Right ventricle myocardium superior (tissue), 1 donor: ENCODE results near the gene B4GALNT3. TPM values are rescaled to one million over a fixed set of nuclear protein-coding genes. Genes with fewer than 3 reads are reported as not detected.
"Not testable (repeated sequence)": the region's sequence is repeated elsewhere in the genome, so short reads cannot be mapped to it uniquely, and the experiment has no call there.

Source experiments
- ATAC-seq: fragments of 200-7000 bp; cut with Tn5 transposase; one replicate; pipeline ENCODE4 v1.9.1; 2020; ENCODE audit warnings: mild to moderate bottlenecking; ENCODE audit not compliant: poor library complexity
- DNase-seq: peaks from one replicate; pipeline ENCODE4 v3.0.0-alpha.2; 2020
- intact Hi-C: fragments of 100-400 bp; cut with DNase I; formaldehyde crosslinking; loops from one replicate; pipeline ENCODE4 v1.11.2; 2022
- total RNA-seq: library from RNA; stranded (reverse); fragmentation: NEBNext Ultra II Directional; extraction: Animal tissue kit (Norgen Biotek cat#: 25700); gene quantifications from one replicate; pipeline ENCODE4 v1.2.1, GENCODE V29; 2021
- donor health status: DM: no; HTN: yes; CAD: no; lungs with severe emphysema.

B4GALNT3 gene
- total RNA-seq, 1 donor from 2014 or later = 32.1 TPM

DNA sequence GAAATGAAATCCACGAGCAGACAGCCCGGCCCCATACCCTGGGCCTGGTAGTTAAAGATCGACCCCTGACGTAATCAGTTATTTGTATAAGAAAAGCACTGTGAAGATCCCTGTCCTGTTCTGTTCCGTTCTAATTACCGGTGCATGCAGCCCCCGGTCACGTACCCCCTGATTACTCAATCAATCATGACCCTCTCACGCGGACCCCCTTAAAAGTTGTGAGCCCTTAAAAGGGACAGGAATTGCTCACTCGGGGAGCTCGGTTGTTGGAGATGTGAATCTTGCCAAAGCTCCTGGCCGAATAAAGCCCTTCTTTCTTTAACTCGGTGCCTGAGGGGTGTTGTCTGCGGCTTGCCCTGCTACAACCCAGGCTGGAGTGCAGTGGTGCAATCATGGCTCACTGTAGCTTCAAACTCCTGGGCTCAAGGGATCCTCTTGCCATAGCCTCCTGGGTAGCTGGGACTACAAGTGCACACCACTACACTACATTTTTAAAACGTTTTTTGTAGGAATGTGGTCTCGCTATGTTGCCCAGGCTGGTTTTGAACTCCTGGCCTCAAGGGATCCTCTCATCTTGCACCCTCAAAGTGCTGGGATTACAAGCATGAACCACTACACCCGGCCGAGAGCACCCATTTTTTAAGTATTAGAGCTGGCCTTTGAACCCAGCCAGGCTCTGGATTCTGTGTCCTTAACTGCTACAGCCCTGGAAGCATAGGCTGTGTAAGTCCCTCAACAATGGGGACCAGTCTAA, 118.4 kb downstream of the B4GALNT3 start:
- DNase-seq, ATAC-seq: not testable (repeated sequence)
- intact Hi-C loops = loop anchor here (5.0 to 10.0 kb wide), 2 partner anchors 69 to 137 kb away; no protein-coding TSS in a partner anchor

DNA sequence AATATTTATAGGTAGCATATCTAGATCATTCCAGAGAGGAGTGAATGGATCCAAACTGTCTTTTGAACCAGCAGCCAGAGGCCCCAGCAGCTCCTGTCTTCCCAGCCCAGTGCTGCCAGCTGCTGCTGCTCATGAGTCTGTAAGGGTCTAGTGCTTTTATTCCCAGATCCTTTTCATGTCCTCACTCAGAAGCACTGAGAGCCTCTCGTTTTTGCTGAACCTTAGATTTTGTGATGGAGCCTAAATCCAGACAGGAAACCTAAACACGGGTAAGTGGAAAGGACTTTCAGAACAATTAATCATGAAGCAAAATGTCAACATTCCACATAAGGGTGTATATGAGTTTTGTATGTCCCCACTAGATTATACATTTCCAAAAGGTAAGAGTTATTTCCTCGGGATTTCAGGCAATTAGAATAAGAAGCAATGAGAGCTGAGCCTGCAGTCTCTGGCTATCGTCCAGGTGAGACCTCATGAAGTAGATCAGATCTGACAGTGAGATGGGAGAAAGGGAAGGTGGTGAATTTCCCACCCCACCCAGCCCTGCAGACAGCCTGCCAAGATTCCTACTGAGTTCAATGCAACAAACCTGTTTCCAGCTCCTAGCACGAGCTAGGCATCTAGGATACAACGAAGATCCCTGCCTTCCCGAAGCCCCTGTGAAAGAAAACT, 119.1 kb downstream of the B4GALNT3 start:
- DNase-seq (no peak), ATAC-seq (no peak)
- intact Hi-C loops = loop anchor here (5.0 to 10.0 kb wide), 2 partner anchors 68 to 136 kb away; no protein-coding TSS in a partner anchor

DNA sequence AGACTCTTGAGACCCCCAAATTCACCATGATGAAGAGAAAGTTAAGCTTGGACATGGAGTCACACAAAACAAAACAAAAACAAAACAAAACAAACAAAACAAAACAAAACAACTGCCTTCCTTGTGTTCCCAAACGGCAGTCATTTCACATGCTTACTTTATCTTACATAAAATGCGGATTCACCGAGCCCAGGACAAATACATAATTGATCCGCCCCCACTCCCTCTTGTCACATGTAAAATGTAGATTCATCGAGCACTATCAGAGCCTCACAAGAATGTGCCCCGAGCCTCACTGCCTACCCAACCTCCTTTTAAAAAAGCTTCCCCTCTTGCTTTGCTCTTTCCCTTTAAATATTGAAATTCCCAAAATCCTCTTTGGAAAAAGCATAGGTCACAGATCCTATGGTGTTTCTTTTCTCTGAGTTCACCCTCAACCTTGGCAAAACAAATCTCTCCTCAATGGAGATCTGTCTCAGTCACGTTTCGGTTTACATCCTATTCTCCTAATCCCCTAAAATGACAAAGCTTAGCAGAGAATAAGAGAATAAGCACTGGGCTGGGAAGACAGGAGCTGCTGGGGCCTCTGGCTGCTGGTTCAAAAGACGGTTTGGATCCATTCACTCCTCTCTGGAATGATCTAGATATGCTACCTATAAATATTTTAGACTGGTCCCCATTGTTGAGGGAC, 119.8 kb downstream of the B4GALNT3 start:
- DNase-seq (no peak), ATAC-seq (no peak)
- intact Hi-C loops = loop anchor here (5.0 to 10.0 kb wide), 2 partner anchors 68 to 135 kb away; no protein-coding TSS in a partner anchor

DNA sequence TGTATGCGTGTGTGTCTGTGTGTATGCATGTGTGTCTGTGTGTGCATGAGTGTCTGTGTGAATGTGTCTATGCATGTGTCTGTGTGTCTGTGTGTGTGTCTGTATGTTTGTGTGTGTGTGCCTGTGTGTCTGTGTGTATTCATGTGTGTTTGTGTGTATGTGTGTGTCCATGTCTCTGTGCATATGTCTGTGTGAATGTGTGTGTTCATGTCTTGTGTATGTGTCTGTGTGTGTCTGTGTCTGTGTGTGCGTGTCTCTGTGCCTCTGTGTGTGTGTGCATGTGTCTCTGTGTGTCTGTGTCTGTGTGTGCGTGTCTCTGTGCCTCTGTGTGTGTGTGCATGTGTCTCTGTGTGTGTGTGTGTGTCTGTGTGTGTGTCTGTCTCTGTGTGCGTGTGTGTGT, 121.1 kb downstream of the B4GALNT3 start:
- intact Hi-C loops = no loop called here
- ATAC-seq = no peak
- no peak for DNase-seq

DNA sequence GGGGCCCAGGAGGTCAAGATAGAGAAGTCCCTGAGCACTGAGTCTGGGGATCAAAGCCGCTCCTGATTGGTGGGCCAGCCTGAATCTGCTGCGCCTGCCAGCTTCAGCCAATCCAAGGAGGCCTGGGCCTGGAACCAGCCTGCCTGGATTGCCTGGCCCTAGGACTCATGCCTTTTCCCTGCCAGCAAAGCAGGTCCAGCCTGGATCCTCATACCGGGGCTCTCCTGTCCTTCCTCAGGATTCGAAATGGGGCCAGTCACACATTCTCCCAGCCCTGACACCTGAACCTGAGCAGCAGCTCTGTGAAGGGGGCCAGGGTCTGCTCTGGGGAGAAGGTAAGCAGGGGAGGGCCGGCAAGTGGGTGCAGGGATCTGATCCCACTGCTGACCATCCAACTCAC, 121.6 kb downstream of the B4GALNT3 start:
- intact Hi-C loops = no loop called here
- peak; percentile 48 for ATAC-seq
- DNase-seq = peak; percentile 63

DNA sequence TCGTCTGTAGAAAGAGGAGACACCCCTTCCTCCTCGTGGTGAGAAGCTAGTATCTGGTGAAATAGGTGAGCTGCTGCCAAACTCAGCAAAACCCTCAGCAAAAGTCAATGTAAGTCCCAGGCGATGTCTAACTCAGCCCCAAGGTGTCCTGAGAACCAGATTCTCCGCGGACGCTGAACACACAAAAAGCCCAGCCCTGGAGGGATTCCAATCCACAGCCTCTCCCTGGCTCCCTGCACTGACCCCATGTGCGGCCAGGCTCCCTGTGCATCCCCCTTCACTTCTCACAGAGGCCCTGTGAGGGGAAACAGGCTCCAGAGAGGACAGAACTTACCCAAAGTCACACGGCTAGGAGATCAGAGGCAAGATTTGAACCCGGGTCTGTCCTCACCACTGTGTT, 122.0 kb downstream of the B4GALNT3 start:
- ATAC-seq = no peak
- intact Hi-C loops = no loop called here
- DNase-seq = no peak

DNA sequence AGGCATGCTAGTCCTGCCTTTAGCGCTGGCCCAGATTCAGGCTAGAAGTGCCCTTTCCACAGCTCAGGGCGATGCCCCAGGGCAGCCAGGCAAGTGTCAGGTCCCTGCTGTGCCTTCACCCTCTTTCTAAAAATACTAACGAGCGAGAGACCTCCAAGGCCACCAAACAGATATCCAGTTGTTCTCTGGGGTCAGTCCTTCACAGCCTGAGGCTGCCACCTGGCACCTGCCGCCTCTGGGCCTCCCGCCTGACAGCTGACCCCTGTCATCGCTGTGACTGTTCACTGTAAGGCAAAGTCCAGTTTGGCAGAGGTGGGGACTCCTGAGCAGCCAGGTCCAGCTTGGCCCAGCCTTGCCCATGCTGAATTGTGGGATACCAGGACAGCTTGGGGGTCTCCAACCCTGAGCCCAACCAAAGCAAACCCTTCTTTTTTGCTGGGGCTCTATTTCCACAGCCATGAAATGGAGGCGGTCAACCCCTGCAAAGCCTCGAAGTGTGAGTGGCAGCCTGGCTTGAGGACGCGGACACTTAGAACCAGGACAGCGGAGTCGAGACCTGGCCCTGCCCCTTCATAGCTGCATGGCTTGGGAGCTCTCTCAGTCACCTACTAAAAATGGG, 123.6 kb downstream of the B4GALNT3 start:
- ATAC-seq (peak; percentile 92), DNase-seq (peak; percentile 83)
- intact Hi-C loops = no loop called here

DNA sequence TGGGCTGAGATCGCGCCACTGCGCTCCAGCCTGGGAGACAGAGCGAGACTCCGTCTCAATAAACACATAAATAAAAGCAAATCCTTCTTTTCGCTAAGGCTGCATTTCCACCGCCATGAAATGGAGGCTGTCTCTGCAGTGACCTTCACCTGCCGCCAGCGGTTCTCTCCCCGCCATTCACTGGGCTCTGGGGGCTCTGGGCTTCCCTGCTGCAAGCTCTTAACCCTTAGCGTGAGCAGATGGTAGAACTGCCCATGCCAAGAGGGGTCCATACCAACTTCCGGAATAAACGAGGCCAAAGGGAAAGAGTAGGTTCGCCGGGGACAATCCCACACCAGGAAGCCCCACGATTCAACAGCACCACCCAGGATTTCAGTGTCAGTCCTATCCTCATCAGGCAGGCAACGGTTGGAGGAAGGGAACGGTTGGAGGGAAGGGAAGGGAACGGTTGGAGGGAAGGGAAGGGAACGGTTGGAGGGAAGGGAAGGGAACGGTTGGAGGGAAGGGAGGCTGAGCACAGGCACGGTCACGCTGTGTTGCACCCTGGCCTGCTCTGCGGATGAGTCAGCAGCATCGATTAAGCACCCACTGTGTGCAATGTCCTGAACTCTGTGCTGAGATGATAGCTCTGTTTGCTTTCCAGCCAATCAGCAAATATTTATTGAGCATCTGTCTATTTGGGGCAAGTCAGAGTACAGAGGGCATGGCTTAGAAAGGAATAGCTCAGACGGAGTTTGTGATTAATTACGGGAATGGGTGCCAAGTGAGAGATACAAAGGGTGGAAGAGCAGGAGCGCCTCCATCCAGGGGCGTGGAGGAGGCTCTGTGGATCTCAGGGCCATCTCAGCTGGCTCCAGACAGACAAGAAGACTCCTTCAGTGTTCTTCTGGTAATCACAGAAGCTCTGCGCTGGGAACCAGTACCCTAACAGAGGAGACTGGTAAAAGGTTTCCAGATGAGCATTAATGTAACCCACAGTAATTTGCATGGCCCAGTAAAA, 125.6 kb downstream of the B4GALNT3 start:
- peak; percentile 7 for DNase-seq
- ATAC-seq = no peak
- intact Hi-C loops = no loop called here

DNA sequence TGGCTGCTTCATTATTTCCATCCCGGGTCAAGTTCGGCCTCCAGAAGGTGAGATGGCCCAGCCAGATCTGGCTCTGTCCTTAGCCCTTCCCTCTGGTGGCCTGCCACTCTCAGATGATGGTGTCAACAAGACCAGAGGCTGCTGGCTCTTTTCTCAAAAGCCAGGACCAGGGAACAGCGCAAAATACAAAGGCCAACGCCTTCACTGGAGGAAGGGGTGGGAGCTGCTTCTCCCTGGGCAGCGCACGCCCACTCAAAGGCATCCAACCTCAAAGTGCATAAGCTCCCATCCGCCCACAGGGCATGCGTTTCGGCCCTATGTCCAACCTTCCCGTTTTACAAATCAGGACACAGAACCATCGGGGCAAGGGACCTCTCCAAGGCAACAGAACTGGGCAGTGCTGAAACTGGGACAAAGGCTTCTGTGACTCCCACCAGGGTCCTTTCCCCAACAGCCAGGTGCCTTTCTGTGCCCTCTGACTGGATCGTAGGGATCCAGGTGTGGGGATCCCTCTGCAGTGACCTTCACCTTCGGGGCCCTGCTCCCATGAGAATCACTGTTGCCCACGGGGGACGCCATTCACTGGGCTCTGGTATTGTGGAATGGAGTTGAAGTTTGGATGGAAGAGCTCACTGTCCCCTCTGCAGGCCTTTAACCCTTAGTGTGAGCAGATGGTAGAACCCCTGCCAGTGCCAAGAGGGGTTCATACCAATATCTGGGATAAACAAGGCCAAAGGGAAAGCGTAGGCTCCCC, 126.8 kb downstream of the B4GALNT3 start:
- intact Hi-C loops = no loop called here
- no peak for ATAC-seq
- DNase-seq = peak; percentile 14

DNA sequence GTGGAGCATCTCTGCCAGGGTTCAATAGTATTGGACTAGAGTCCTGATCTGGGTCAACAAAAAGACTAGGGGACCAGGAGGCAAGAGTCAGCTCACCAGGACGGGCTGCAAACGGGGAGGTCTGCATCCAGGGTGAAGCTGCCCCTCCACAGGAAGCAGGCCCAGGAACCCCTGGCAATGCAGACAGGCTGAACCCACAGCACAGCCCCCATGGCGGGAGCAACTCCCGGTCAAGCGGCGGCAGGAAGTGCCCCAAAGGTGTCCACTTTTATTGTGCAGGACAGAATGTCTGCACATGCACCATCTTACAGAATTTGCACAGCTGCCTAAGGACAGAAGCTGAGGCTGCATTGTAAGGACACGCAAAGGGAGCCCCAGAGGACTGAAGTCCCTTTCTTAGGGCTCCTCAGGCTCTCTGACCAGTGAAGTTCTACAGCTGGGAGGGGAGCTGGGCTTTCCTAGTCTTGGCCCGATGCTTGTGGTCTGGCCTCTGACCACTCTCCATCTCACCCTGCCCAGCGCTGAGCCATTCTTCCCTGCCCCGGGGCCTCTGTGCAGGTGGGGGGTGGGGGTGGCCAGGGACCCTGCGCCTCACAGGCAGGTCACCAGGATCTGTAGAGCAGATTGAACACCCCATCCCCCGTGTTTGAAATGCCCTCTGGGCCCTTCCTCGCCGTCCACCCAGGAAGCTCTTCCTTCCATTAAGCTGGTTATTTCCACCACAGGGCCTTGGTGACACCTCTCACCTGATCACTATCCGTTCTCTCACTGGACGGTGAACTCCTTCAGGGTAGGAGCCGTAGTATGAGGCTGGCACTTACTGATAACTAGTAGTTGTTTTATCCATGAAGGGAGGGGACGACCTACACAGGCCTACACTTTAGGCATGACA, 127.6 kb downstream of the B4GALNT3 start:
- intact Hi-C loops = no loop called here
- DNase-seq (peak; percentile 21), ATAC-seq (no peak)

DNA sequence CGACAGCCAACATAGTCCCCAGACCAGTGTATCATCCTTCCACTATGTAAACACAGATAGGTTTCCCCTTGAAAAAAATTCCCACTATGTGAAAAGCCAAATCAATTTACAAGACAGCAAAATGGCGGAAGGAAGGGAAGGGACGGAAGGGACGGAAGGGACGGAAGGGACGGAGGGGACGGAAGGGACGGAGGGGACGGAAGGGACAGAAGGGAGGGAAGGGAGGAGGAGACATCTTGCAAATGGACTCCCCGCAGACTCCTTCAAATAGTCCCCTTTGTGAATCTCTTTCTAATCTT, 128.2 kb downstream of the B4GALNT3 start:
- intact Hi-C loops = no loop called here
- DNase-seq (no peak), ATAC-seq (no peak)

DNA sequence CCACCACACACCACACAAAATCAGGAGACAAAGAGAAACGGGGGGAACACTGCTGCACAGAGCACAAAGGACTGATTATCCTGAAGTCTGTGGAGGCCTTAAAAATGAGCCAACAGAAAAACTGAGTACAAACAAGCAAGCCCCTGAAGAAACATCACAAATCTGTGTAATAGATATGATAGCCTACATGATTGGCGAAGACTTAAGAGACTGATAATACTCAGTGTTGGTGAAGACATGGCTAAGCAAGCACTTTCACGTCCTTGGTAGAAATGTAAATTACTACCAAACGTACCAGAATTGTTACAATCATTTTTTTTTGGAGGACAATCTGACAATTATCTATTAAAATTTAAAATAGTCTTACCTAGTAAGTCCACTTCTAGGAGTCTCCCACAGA, 128.9 kb downstream of the B4GALNT3 start:
- ATAC-seq = no peak

DNA sequence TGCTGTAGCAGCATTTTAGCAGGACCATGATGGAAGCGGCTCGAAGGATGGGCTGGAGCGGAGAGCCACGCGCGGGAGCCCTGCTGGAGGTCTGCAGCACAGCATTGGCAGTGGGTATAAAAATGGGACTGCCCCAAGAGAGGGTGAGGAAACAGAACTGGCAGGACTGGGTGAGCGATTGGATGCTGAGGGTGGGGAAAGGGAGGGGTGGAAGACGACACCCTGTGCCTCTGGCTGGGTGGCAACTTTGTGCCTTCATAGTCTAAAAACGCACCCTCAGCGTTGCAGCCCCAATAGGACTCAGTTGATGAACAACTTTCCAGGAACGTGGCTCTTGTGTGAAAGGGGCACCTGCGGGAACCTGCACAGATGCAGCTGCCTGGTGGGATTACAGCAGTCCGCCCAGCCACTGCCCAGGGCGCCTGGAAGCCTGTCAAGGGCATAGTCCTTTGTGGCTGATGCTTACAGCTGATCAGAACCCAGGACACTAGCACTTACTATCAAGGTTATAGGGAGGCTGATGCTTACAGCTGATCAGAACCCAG, 130.5 kb downstream of the B4GALNT3 start:
- DNase-seq (peak; percentile 47), ATAC-seq (peak; percentile 23)
- intact Hi-C loops = loop anchor here (5.0 kb wide), 2 partner anchors 127 to 162 kb away; partner anchors contain the start of gene WNK1

More for the DNA sequence above, 128.9 kb downstream of the B4GALNT3 start:
- intact Hi-C loops = no loop called here
- no peak for DNase-seq

DNA sequence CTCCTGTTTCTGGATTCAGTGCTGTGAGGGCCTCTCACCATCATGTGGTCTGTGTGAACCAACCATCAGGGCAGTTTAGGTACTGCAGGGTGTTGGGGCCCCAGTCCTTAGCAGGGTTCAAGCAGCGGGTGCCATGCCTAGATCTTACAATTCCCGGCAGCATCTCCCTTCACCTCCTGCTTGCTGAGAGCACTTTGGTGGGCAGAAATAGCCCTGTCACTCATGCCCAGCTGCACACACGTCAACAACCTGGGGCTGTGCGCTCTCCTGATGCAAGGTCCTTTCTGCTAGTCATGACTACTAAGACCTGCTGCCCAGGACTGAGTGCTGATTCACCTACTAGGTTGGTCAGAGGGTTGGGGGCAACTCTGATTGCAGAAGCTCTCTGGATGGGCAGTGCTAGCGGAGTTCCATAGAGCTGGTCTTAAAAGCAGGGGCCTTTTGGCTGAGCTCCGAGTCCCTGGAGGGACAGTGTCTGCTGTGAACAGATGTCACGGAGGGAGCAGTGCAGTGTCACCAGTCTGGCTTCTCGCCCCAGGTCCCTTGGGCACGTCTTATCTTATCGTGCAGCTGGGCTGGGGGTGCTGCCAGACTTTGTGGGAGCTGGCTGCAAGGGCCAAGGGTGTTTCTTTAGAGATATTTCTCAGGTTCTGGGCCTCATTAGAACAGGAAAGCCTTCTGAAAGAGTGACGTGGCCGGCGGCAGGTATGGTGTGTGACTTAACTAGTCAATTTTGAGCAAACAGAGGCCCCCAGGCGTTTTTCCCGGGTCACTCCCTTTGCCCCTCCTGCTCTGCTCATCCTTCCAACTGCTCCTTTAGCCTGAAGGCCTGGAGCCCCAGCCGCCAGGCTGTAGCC, 131.7 kb downstream of the B4GALNT3 start:
- DNase-seq (peak; percentile 93), ATAC-seq (peak; percentile 92)
- intact Hi-C loops = loop anchor here (5.0 kb wide), 2 partner anchors 126 to 161 kb away; partner anchors contain the start of gene WNK1

DNA sequence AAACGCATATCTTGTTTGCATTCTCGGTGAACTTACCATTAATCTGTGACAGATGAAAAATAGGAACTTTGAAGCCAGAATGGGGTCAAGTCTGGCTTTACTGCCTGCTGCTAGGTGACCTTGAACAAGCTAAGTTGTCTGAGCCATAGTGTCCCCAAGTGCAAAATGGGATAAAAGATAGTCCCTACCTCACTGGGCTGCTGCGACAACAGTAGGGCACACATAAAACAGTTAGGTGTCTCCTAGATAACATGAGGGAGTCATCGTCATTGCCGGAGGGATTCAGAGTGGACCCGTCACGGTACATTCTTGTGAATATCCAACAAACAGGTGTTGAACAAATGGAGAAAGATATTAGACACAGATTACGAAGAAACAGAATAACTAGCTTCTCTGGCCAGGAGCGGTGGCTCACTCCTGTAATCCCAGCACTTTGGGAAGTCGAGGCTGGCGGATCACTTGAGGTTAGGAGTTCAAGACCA, 132.3 kb downstream of the B4GALNT3 start:
- peak; percentile 9 for ATAC-seq
- intact Hi-C loops = loop anchor here (5.0 kb wide), 2 partner anchors 125 to 160 kb away; partner anchors contain the start of gene WNK1
- no peak for DNase-seq
